OCI-LY7 (cell line): Measurements from ENCODE around the gene STAG1. TPM values are rescaled to one million over a fixed set of nuclear protein-coding genes. Genes with fewer than 3 reads are reported as not detected.
"Not testable (repeated sequence)": the region's sequence is repeated elsewhere in the genome, so short reads cannot be mapped to it uniquely, and the experiment has no call there.

Experiments used
- BruUV-seq: library from RNA; stranded (reverse); fragments of 400-500 nt; replicated peaks from 2 replicates; lab custom pipeline; 2021; lab: Mats Ljungman, UMichigan
- CTCF ChIA-PET: fragments of 300-600 bp; sonication (Branson Sonifier 250); formaldehyde crosslinking; loops from one replicate; lab custom pipeline; 2022; ENCODE audit warnings: antibody characterized with exemption; ENCODE audit not compliant: unreplicated experiment; lab: Charles Lee
- POLR2A ChIA-PET: fragments of 300-600 bp; sonication (Branson Sonifier 250); formaldehyde crosslinking; loops from one replicate; lab custom pipeline; 2022; ENCODE audit warnings: antibody characterized with exemption; lab: Charles Lee
- DNase-seq: peaks from one replicate; pipeline ENCODE4 v3.0.0-alpha.2; 2015; ENCODE audit warnings: low spot score
- H2AFZ ChIP-seq: fragments of 200-600 bp; sonication (generic), shearing (Covaris generic); 2 replicates; pipeline ENCODE4 v1.6.1; 2014; ENCODE audit warnings: mild to moderate bottlenecking, antibody characterized with exemption, low read length, moderate library complexity
- H3K27ac ChIP-seq: fragments of 200-600 bp; sonication (generic); 2 replicates; pipeline ENCODE4 v1.5.1; 2014; ENCODE audit warnings: mixed run types, low read depth, mild to moderate bottlenecking, moderate library complexity, low read length, inconsistent platforms; ENCODE audit not compliant: poor library complexity, severe bottlenecking
- H3K36me3 ChIP-seq: fragments of 200-600 bp; sonication (generic); 2 replicates; pipeline ENCODE4 v1.6.1; 2014; ENCODE audit warnings: mild to moderate bottlenecking, antibody characterized with exemption, low read length, moderate library complexity, mixed read lengths; ENCODE audit not compliant: insufficient read depth
- H3K4me1 ChIP-seq: fragments of 200-600 bp; sonication (generic); 2 replicates; pipeline ENCODE4 v1.5.1; 2014; ENCODE audit warnings: mild to moderate bottlenecking, low read length; ENCODE audit not compliant: insufficient read depth, poor library complexity, severe bottlenecking
- H3K4me2 ChIP-seq: fragments of 200-600 bp; sonication (generic); 2 replicates; pipeline ENCODE4 v1.6.1; 2014; ENCODE audit warnings: mild to moderate bottlenecking, low read length
- H3K4me3 ChIP-seq: fragments of 200-600 bp; sonication (generic); 2 replicates; pipeline ENCODE4 v1.5.1; 2014; ENCODE audit warnings: mild to moderate bottlenecking, low read depth, low read length; ENCODE audit not compliant: poor library complexity, severe bottlenecking
- H3K79me2 ChIP-seq: fragments of 200-600 bp; sonication (generic); 2 replicates; pipeline ENCODE4 v1.6.1; 2016; ENCODE audit warnings: low read depth, mild to moderate bottlenecking, low read length, moderate library complexity, mixed read lengths; ENCODE audit not compliant: insufficient read depth
- H3K9me2 ChIP-seq: fragments of 200-600 bp; sonication (generic); 2 replicates; pipeline ENCODE4 v1.6.1; 2016; ENCODE audit warnings: mild to moderate bottlenecking, low read length, mixed read lengths; ENCODE audit not compliant: insufficient read depth
- H3K9me3 ChIP-seq: fragments of 200-600 bp; sonication (generic); 2 replicates; pipeline ENCODE4 v1.6.1; 2014; ENCODE audit warnings: mild to moderate bottlenecking, mixed run types, low read length, mixed read lengths
- H4K20me1 ChIP-seq: fragments of 200-600 bp; sonication (generic); 2 replicates; pipeline ENCODE4 v1.6.1; 2014; ENCODE audit warnings: mild to moderate bottlenecking, antibody characterized with exemption, low read length, moderate library complexity, mixed read lengths; ENCODE audit not compliant: insufficient read depth
- EZH2phosphoT487 ChIP-seq: fragments of 200-600 bp; sonication (generic); IDR thresholded peaks from 2 replicates; pipeline ENCODE4 v1.6.1; 2018; ENCODE audit warnings: low read depth, borderline replicate concordance, mild to moderate bottlenecking, mixed run types, antibody characterized with exemption, low read length, moderate library complexity, mixed read lengths
- intact Hi-C: fragments of 100-400 bp; cut with micrococcal nuclease; formaldehyde crosslinking; loops from one replicate; pipeline ENCODE4 v1.10.0; 2022; ENCODE audit not compliant: unreplicated experiment
- total RNA-seq, 2 experiments: library from RNA; depleted of rRNA in 1 of 2; stranded (reverse); fragments of >200 nt in 1 of 2; shearing (Covaris generic) in 1 of 2; gene quantifications; 2 replicates each; pipeline ENCODE4 v1.2.3, GENCODE V29; 2014 to 2022
- TF ChIP-seq, protein P1 (sequence below): fragments of 200-600 bp; sonication (generic); conservative IDR thresholded peaks from 2 replicates; pipeline ENCODE4 v1.5.1; 2014; ENCODE audit warnings: mild to moderate bottlenecking, antibody characterized with exemption, low read length, moderate library complexity, mixed read lengths

STAG1 gene
- total RNA-seq, 2 experiments from 2014 or later, result 30.7 to 46.6 TPM

GRCh38 chr3:136714020-136714419 is 38.2 kb downstream of the STAG1 start:
- no peak for TF ChIP-seq EZH2phosphoT487
- TF ChIP-seq, protein P1, sequence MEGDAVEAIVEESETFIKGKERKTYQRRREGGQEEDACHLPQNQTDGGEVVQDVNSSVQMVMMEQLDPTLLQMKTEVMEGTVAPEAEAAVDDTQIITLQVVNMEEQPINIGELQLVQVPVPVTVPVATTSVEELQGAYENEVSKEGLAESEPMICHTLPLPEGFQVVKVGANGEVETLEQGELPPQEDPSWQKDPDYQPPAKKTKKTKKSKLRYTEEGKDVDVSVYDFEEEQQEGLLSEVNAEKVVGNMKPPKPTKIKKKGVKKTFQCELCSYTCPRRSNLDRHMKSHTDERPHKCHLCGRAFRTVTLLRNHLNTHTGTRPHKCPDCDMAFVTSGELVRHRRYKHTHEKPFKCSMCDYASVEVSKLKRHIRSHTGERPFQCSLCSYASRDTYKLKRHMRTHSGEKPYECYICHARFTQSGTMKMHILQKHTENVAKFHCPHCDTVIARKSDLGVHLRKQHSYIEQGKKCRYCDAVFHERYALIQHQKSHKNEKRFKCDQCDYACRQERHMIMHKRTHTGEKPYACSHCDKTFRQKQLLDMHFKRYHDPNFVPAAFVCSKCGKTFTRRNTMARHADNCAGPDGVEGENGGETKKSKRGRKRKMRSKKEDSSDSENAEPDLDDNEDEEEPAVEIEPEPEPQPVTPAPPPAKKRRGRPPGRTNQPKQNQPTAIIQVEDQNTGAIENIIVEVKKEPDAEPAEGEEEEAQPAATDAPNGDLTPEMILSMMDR, result no peak
- POLR2A ChIA-PET, result interaction anchor here (0.7 kb wide), 1 partner anchor 159 kb away, joined by 4 read pairs; no protein-coding TSS in a partner anchor
- peaks cover 49% of the 10 kb centered on the region for H3K36me3 ChIP-seq

DNA sequence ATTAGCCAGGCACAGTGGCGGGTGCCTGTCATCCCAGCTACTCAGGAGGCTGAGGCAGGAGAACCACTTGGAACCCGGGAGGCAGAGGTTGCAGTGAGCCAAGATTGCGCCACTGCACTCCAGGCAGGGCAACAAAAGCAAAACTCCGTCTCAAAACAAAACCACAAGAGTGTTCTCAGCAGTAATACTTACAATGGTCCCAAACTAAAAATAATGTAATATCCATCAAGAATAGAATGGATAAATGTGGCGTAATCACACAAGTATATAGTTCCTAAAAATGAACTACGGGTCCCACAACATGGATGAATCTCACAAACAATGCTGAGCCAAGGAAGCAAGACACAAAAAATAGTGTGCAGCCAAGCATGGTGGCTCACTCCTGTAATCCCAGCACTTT is 39.2 kb downstream of the STAG1 start:
- no TSS peak for BruUV-seq
- peaks cover 7% of the 10 kb centered on the region for H4K20me1 ChIP-seq
- no peak overlapping the region for H3K4me3 ChIP-seq
- TF ChIP-seq, protein P1, result no peak
- TF ChIP-seq EZH2phosphoT487, result no peak
- intact Hi-C loops, result no loop called here
- H3K4me1 ChIP-seq, result no peaks in the 10 kb centered on the region
- peaks cover 100% of the 10 kb centered on the region for H3K79me2 ChIP-seq
- H3K36me3 ChIP-seq, result peaks cover 48% of the 10 kb centered on the region
- no peak overlapping the region for H3K27ac ChIP-seq
- H2AFZ ChIP-seq, result no peak overlapping the region
- no peaks in the 10 kb centered on the region for H3K9me2 ChIP-seq
- H3K4me2 ChIP-seq, result no peak overlapping the region
- H3K9me3 ChIP-seq, result 0 out of 2 replicates have a peak, but pooled peaks cover 4% of the 10 kb centered on the region
- no peak for DNase-seq
- CTCF ChIA-PET, result no interaction called here
- POLR2A ChIA-PET, result no interaction called here

More at GRCh38 chr3:136714020-136714419, 38.2 kb downstream of the STAG1 start:
- H3K27ac ChIP-seq, result no peak overlapping the region
- peaks cover 7% of the 10 kb centered on the region; the same call in 1 of the 2 replicates for H4K20me1 ChIP-seq
- no peak for DNase-seq
- no peaks in the 10 kb centered on the region for H3K4me1 ChIP-seq
- H3K4me2 ChIP-seq, result no peak overlapping the region
- no peaks in the 10 kb centered on the region for H3K9me2 ChIP-seq
- H3K9me3 ChIP-seq, result 0 out of 2 replicates have a peak, but pooled peaks cover 4% of the 10 kb centered on the region
- intact Hi-C loops, result no loop called here
- no peak overlapping the region for H3K4me3 ChIP-seq
- peaks cover 100% of the 10 kb centered on the region for H3K79me2 ChIP-seq
- no peak overlapping the region for H2AFZ ChIP-seq
- CTCF ChIA-PET, result no interaction called here
- BruUV-seq, result no TSS peak

- H3K27ac ChIP-seq, DNase-seq, BruUV-seq, H3K9me3 ChIP-seq, H3K4me3 ChIP-seq, H2AFZ ChIP-seq, H3K4me1 ChIP-seq, CTCF ChIA-PET, intact Hi-C loops, H4K20me1 ChIP-seq, H3K9me2 ChIP-seq, H3K4me2 ChIP-seq: not testable (repeated sequence)
- POLR2A ChIA-PET, result interaction anchor here (0.7 kb wide), 1 partner anchor 30 kb away, joined by 3 read pairs; no protein-coding TSS in a partner anchor
- Histone ChIP-seq H3K79me2 (peaks cover 100% of the 10 kb centered on the region), H3K36me3 (peaks cover 48% of the 10 kb centered on the region)
These were observed 40.3 kb downstream of the STAG1 start for GRCh38 chr3:136711888-136712287.
